ENCODE measurements around the gene LDB3.

LDB3 gene

GRCh38 chr10:86688398-86688921, 20.1 kb downstream of the LDB3 start:
- DNase-seq = no peak

DNA sequence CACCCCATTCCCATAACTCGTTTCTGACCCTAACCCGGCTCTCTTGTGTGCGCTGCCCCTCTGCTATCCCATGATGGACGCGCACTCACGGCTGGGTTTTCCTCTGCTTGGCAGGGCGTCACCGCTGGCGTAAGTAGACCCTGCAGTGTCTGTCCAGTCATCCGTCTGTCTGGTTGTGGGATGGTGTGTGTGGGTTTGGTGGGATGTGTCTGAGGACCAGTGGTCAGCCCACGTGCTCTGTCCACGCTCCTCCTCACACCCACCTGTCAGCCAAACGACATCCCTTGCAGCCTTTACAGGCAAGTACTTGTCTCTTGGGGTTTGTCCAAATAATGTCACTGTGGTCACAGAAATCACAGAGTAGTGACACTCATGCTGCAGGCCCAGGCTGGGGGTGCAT, 20.8 kb downstream of the LDB3 start:
- no peak for DNase-seq

DNA sequence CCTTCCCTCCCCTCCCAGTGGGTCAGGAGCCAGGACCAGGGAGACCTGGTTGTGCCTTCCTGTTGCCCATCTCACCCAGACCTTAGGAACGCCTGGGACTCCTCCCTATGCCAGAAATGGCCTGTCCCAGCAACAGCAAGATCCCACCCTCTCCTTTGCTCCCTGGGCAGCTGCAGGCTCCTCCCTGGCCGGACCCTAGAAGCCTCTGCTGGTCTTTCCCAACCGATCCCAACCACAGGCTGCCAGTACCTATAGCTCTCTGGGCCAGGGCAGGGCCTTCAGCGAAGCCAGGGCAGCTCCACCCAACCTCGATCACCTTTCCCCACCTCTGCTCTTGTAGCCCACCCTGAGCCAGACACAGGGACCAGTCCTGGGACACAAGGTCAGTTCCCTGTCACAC, 21.9 kb downstream of the LDB3 start:
- no peak for DNase-seq

DNA sequence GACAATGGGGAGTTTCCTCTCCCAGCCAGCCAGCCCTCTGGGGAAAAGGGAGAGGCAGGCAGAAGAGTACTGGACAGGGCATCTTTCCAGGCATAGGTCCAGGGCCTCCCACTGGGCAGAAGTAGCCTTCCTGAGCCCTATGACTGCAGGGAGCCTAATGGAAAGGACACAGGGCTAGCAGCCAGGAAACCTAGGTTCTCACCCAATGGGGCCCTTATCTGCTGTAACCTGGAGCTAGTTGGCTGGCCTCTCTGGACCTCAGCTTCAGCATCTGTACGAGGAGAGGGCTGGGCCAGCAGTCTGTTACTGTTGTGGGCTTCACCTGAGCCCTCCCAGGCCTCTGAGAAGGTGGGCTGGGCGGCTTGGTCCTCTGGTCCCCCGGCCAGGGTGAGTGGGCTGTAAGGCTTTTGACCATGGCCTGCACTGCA, 22.4 kb downstream of the LDB3 start:
- DNase-seq = no peak

DNA sequence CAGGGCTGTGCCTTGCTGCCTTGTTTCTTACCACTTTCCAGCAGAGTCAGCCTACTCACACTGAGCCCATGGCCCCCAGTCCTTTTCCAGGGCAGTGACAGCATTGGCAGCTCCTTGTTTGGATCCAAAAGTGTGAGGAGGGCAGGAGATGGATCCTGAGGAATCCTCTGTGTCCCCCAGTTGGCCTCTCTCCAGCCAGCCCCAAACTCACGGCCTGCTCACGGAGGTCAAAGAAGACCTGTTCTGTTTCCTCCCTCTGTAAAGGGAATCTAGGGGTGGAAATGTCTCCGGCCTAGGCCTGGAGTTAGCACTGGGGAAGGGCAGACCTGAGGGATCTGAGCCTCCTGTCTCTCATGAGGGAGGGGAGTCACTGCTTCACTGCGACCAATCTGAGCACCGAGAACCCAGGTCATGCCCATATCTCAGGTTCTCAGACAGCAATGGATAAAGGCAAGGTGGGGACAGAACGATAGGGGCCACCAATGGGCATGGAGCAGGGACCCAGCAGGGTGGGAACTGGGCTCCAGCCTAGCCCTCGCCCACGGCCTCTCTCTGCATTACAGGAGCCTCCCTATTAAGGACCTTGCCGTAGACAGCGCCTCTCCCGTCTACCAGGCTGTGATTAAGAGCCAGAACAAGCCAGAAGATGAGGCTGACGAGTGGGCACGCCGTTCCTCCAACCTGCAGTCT, 23.2 kb downstream of the LDB3 start:
- DNase-seq = no peak

DNA sequence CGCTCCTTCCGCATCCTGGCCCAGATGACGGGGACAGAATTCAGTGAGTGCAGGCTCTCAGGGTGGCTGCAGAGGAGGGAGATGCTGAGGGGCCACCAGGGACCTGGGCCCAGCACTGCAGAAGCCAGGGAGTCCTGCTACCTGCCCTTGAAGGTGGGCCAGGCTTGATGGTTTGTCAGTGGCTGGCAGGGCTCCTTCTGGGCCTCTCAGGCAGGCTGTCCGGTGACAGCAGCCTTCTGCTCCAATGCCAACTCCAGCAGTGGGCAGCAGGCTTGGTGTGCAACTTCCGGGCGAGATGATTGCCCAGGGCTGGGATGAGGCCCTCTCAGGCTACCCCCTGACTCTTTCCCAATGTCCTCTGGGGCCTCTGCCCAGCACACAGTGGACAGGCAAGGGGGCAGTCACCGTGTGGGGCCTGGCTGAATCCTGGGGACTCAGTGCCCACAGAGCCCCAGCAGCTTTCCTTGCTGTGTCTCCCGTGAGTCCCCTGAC, 23.8 kb downstream of the LDB3 start:
- no peak for DNase-seq

GRCh38 chr10:86692664-86693063, 24.4 kb downstream of the LDB3 start:
- DNase-seq = no peak

DNA sequence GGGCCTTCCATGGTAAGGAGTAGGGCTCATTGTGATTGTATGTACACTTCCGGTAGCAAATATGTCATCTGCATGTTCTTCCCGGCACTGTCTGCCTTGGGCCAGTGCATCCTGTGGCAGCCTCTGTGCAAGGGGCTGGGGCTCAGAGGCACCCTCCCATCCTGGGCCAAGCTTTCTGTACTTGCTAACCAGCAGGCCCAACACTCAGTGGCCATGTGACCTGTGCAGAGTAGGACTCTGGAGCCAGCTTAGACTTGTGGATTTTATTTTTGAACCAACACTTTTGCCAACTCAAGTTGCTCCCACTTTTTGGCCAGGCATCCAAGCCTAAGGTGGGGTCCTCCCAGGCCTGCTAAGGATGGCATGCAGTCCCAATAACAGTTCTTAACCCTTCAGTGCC, 25.0 kb downstream of the LDB3 start:
- DNase-seq = no peak

- peak; percentile 40 for DNase-seq
Observed at GRCh38 chr10:86693721-86694369, 25.5 kb downstream of the LDB3 start.

DNA sequence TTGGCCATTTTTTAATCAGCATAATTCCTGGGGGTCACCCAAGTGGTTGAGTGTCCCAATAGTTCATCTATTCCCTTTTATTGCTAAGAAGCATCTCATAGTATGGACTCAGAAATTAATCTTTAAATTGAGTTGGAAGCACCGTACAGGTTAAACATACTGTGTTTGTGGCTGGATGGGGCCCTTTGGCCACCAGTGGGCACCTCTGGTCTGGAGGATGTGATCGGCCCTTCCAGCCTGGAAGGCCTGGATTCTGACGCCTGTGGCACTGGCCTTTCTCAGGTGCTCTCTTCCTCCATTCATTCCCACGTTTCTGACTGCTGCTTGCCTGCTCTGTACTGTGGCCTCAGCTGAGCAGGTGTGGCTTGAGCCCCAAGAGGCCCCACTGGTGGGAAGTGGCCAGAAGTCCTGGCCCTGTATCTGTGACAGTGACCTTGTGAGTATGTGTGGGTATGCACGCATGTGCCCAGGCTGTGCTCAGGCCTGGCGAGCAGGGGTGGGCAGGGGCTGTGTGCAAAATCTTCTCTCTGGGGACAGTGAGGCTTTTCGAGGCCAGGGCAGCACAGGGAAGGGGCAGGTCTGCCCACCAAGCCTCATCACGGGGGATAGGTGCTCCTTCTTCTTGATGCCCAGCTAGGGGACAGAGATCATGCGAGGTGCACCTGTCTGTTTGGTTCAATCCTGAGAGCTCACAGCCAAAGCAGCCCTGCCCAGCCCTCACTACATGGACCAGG, 30.1 kb downstream of the LDB3 start:
- no peak for DNase-seq

DNA sequence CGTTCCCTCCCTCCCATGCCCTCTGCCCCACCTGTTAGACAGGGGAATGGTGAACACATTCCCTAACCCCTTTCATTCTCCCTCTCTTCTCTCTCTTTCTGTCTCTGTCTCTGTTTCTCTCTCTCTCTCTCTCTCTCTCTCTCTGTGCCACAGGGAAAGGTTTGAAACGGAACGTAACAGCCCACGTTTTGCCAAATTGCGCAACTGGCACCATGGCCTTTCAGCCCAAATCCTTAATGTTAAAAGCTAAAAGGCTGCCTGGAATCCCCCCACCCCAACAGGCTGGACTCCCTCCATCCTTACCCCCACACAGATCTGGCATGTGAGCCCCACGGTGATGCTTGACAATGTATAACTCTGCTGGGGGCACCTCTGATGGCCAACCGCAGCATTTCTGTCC, 30.8 kb downstream of the LDB3 start:
- DNase-seq = no peak

GRCh38 chr10:86699541-86699940, 31.2 kb downstream of the LDB3 start:
- DNase-seq = no peak

- no peak for DNase-seq
Observed at GRCh38 chr10:86699991-86700840, 31.9 kb downstream of the LDB3 start.

GRCh38 chr10:86700851-86701617, 32.7 kb downstream of the LDB3 start:
- no peak for DNase-seq

GRCh38 chr10:86703176-86703575, 34.9 kb downstream of the LDB3 start:
- no peak for DNase-seq

- no peak for DNase-seq
Observed at GRCh38 chr10:86705139-86705538, 36.8 kb downstream of the LDB3 start.

GRCh38 chr10:86705905-86706304, 37.6 kb downstream of the LDB3 start:
- no peak for DNase-seq

GRCh38 chr10:86706401-86706841, 38.1 kb downstream of the LDB3 start:
- no peak for DNase-seq

GRCh38 chr10:86706977-86707376, 38.7 kb downstream of the LDB3 start:
- no peak for DNase-seq

DNA sequence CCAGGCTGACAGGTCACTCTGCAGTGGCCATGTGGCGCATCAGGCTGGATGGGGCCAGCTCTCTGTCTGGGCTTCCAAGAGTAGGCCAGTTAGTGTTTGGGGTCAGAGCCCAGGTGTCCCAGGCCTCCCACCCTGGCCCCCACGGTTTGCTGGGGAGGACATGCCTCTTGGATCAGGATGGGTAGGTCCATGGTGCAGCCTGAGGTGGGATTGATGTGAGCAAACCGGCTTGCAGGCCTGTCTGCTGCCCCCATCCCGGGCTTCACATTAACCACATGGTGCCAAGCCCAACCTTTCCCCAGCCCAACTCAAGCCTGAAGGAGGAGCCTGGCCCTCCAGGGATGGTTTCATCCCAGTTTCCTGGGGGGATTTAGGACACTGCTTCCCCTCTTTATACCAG, 39.2 kb downstream of the LDB3 start:
- DNase-seq = no peak

DNA sequence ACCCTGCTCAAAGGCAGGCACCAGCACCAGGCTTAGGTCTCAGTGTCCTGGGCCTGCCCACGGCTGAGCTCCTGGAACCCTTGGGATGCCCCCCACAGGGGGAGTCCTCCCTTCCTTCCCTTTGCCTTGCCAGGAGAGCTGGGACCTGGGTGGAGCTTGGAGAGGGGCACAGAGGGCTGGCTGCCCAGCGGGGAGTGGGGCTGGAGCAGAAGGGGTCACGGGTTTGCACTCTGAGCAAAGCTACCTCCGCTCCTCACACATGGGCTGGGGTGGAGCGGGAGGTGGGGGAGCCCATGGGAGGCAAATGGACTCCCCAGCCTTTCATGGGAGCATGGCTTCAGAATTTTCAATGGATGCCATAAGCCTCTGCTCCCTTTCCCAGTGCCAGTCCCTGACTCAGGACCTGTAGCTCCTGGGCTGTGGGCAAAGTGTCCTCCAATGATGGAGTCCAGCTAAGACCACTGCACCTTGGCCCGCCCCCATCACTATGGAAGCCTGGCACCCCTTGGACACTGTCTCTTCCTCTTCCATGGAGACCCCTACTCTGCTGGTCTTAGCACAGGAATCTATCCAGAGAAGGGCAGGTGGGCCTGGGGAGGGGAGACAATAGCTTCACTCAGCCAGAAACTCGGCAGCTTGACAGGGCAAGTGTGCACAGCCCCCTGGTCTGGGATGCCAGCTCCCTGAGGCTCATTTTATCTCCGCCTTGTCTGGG, 39.9 kb downstream of the LDB3 start:
- DNase-seq = no peak

All from amniotic stem cell (primary cell).